Sciatic nerve (tissue), 2 donors: ENCODE results near the gene PXN. TPM values are rescaled to one million over a fixed set of nuclear protein-coding genes. Genes with fewer than 3 reads are reported as not detected.

Experiments
- ATAC-seq: fragments of 200-7000 bp; cut with Tn5 transposase; one replicate; pipeline ENCODE4 v1.9.1; 2020; ENCODE audit warnings: mild to moderate bottlenecking, moderate library complexity
- DNase-seq: peaks from one replicate; pipeline ENCODE4 v3.0.0-alpha.2; 2020; ENCODE audit warnings: low spot score
- intact Hi-C: fragments of 100-400 bp; cut with DNase I; formaldehyde crosslinking; loops from one replicate; pipeline ENCODE4 v1.14.2; 2022
- total RNA-seq: library from RNA; stranded (reverse); fragmentation: NEBNext Ultra II Directional; extraction: Animal tissue kit (Norgen Biotek cat#: 25700); gene quantifications from one replicate; pipeline ENCODE4 v1.2.1, GENCODE V29; 2021
- donor health status: DM: no; HTN: no; CAD: no.
- donor health status: DM: no; HTN: no; CAD: no.

The PXN gene
- total RNA-seq, 1 donor from 2014 or later: 183 TPM

- no peak for ATAC-seq
- intact Hi-C loops: no loop called here
- no peak for DNase-seq
These were observed 102.8 kb downstream of the PXN start for GRCh38 chr12:120162763-120163162.

- DNase-seq (no peak), ATAC-seq (no peak)
- intact Hi-C loops: no loop called here
These were observed 103.7 kb downstream of the PXN start for GRCh38 chr12:120161852-120162251.

Other genes starting within 250 kb of the PXN start
- gene RAB35, start 149.0 kb downstream of the PXN start, total RNA-seq: 52.2 TPM
- 82.6 TPM for gene GCN1, start 71.0 kb downstream of the PXN start, total RNA-seq
- gene RPLP0, start 64.6 kb downstream of the PXN start, total RNA-seq: 760 TPM
- 15,390 TPM for gene RNU4-2, start 26.2 kb upstream of the PXN start, total RNA-seq
- 1,748 TPM for gene RNU4-1, start 27.5 kb upstream of the PXN start, total RNA-seq
- 0.76 TPM for gene SIRT4, start 36.6 kb upstream of the PXN start, total RNA-seq
- not detected for gene PLA2G1B, start 62.0 kb upstream of the PXN start, total RNA-seq
- 2.2 TPM for gene MSI1, start 103.4 kb upstream of the PXN start, total RNA-seq
- gene COX6A1, start 172.4 kb upstream of the PXN start, total RNA-seq: 165 TPM
- gene TRIAP1, start 180.7 kb upstream of the PXN start, total RNA-seq: 12.9 TPM
- 26.6 TPM for gene GATC, start 180.7 kb upstream of the PXN start, total RNA-seq
- 99.2 TPM for gene SRSF9, start 204.0 kb upstream of the PXN start, total RNA-seq
- gene DYNLL1, start 230.4 kb upstream of the PXN start, total RNA-seq: 431 TPM